ENCODE measurements around the gene GALNT7. TPM values are rescaled to one million over a fixed set of nuclear protein-coding genes. Genes with fewer than 3 reads are reported as not detected.

The GALNT7 gene
- total RNA-seq, 4 donors from 2014 or later = 15.6 to 38.2 (median 23.8) TPM

- WGBS, 2 donors = 0 to 1% methylated on average over 13 to 52 of the region's 53 CpGs
- Histone ChIP-seq H3K36me3 (peaks cover 0 to 13% of the 10 kb centered on the region in 2 donors), H3K9me3 (no peaks in the 10 kb centered on the region), H3K27ac (peak overlapping the region; percentile 91 to 100 (median 96)), H3K4me3 (replicated peaks in 1 of 3) (peak overlapping the region; percentile 65 to 92 (median 73)), H3K27me3 (no peaks in the 10 kb centered on the region), H3K4me1 (peaks cover 4 to 18% of the 10 kb centered on the region in 2 donors)
- DNase-seq = peak; percentile 66 to 70
- intact Hi-C loops (cut with DNase I) = loop anchor here (2.0 kb wide), 1 partner anchor 37 kb away; the partner anchor contains the start of gene SAP30
- TF ChIP-seq CTCF (IDR thresholded peaks at IDR 0.05) (no peak), POLR2A (IDR thresholded peaks at IDR 0.05) (no peak)
Measured at GRCh38 chr4:173333658-173334084, 165.1 kb downstream of the GALNT7 start.

- WGBS, 2 donors = 0% methylated on average over 41 to 50 of the region's 61 CpGs
- Histone ChIP-seq H3K4me1 (peaks cover 4 to 18% of the 10 kb centered on the region in 2 donors), H3K9me3 (no peaks in the 10 kb centered on the region), H3K27ac (peak within 1 kb of the TSS; percentile 91 to 100 (median 96)), H3K36me3 (peaks cover 0 to 10% of the 10 kb centered on the region in 2 donors), H3K27me3 (no peaks in the 10 kb centered on the region), H3K4me3 (replicated peaks in 1 of 3) (peak within 1 kb of the TSS; percentile 65 to 92 (median 73))
- intact Hi-C loops (cut with DNase I) = no loop called here
- peak in 1 of 6 experiments; percentile 6 for TF ChIP-seq CTCF (IDR thresholded peaks at IDR 0.05)
- TF ChIP-seq POLR2A (IDR thresholded peaks at IDR 0.05) = peak; percentile 71 to 98
- peak; percentile 100 for DNase-seq
Measured at GRCh38 chr4:173334085-173334890, 165.7 kb downstream of the GALNT7 start, which contains the start of gene HMGB2. Gene HMGB2 (minus strand): TSS chr4:173334358. CDS start chr4:173333649, 709 bp downstream.

GRCh38 chr4:173334891-173335752 is 166.5 kb downstream of the GALNT7 start:
- peak; percentile 66 to 69 for DNase-seq
- 2 to 4% methylated on average over 28 to 39 of the region's 52 CpGs for WGBS, 2 donors
- intact Hi-C loops (cut with DNase I) = no loop called here
- Histone ChIP-seq H3K4me3 (replicated peaks in 1 of 3) (peak overlapping the region; percentile 52 to 73 (median 63)), H3K9me3 (no peaks in the 10 kb centered on the region), H3K27ac (peak overlapping the region; percentile 47 to 66 (median 52)), H3K27me3 (no peaks in the 10 kb centered on the region), H3K4me1 (peaks cover 4 to 18% of the 10 kb centered on the region in 2 donors), H3K36me3 (peaks cover 0 to 10% of the 10 kb centered on the region in 2 donors)
- TF ChIP-seq POLR2A (IDR thresholded peaks at IDR 0.05) (peak in 1 of 2 donors; percentile 40), CTCF (IDR thresholded peaks at IDR 0.05) (no peak)

- DNase-seq = no peak
- Histone ChIP-seq H3K36me3 (no peaks in the 10 kb centered on the region), H3K4me3 (replicated peaks in 1 of 3) (no peak overlapping the region), H3K9me3 (no peaks in the 10 kb centered on the region), H3K27ac (no peak overlapping the region), H3K27me3 (no peaks in the 10 kb centered on the region), H3K4me1 (peaks cover 4 to 9% of the 10 kb centered on the region in 2 donors)
- intact Hi-C loops (cut with DNase I) = no loop called here
- TF ChIP-seq POLR2A (IDR thresholded peaks at IDR 0.05) = no peak
- no peak for TF ChIP-seq CTCF (IDR thresholded peaks at IDR 0.05)
- WGBS, 2 donors = 98 to 100% methylated on average over 2 of the region's 2 CpGs
Measured at GRCh38 chr4:173337463-173337862, 168.9 kb downstream of the GALNT7 start.
